ENCODE measurements around the gene SH3PXD2A. TPM values are rescaled to one million over a fixed set of nuclear protein-coding genes. Genes with fewer than 3 reads are reported as not detected.
"Not testable (repeated sequence)": the region's sequence is repeated elsewhere in the genome, so short reads cannot be mapped to it uniquely, and the experiment has no call there.

The SH3PXD2A gene
- polyA plus RNA-seq, 1 donor, result 32.0 TPM

DNA sequence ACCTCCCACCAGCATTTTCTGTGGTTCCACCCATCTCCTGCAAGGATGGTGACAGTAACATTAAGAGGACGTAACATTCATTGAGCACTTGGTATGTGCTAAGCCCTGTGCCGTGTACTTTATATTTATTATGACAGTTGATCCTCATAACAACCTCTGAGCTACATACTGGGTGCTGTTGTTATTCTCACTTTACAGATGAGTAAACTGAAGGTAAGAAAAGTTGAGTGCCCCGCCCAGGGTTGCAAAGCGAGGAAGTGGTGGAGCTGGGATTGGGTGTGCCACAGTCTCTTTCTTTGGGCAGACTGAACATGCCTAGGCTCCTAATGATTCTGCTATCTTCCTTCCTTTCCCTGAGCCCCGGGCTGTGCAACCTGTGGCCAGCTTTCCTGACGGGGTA, 107.4 kb downstream of the SH3PXD2A start:
- no peak for DNase-seq

DNA sequence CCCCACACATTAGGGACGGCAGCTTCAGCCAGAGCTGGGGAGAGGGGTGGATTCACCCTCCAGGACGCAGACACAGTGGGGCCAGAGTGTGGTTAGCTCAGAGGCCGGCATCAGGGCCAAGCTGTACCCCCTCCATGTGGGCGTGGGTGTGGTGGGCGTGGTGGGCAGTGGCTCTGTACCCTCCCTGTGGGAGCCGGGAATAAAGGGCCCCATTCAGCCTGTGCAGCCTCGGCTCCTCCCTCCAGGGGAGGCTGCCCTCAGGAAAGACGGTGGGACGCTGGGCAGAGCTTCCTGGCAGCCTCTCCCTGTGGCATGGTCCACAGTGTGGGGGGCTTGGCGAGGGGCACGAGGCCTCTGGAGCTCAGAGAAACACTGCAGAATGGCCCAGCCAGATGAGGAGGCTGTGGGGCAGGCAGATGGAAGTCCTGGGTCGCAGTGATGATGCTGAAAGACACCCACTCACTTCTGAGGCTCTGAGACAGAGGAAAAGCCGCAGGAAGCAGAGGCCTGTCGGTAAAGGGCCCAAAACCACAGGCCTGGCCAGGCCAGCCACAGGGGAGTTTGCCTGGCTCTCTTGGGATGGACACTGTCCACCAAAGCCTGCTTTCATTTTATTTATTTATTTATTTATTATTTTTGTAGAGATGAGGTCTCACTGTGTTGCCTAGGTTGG, 108.0 kb downstream of the SH3PXD2A start:
- no peak for DNase-seq

DNA sequence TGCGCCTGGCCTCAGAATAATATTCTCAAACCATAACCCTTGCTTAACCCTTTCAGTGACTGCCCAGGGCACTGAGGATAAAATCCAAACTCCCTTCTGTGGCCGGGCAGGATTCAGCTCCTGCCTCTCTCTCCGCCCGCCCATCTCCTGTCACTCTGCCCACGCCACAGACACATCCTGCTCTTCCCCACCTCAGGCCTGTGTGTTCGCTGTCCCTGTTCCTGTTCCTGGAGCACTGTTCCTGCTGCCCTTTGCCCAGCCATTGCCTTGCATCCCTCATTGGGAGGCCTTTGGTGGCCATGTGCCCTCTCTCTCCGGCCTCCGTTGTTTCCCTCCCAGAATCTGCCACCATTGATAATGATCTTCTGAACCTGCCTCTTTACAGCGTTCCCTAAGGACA, 108.8 kb downstream of the SH3PXD2A start:
- no peak for DNase-seq

DNA sequence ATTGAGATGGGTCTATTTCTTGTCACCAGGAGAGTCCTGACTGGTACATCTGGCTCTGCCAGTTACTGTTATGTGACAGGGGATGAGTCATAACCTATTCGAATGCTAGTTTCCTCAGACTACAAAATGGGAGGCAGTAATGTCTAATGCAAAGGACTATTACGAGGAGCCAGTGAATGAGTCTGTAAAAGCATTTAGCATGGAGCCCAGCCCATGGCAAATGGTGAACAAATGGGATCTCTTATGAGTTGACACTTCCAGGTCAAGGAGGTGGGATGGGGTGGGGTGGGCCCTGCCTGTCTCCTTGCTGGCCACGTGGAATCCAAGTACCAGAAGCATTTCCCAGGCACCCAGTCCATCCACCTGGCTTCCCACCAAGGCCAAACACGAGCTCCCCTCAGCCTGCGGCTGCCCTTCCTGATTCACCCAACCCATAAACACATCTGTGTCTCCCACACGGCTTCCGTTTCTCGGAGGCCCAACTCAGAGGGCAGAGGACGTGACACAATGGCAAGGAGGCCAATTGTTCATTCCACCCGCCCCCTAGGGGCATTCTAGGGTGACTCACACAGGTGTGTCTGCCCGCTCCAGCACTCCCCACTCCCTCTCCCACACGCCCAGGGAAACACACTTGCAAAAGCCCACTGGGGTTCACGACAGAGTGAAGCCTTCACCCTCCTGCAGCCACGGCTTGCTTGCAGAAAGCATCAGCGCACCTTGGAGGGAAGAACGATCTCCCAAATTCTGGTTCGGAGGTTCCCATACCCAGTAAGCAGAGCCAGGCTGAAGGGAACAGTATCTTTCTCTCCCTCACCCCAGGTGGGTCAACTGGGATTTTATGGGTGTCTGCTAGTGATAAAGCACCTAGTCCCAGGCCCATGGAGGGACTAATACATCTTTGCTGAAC, 109.8 kb downstream of the SH3PXD2A start:
- DNase-seq, result no peak

DNA sequence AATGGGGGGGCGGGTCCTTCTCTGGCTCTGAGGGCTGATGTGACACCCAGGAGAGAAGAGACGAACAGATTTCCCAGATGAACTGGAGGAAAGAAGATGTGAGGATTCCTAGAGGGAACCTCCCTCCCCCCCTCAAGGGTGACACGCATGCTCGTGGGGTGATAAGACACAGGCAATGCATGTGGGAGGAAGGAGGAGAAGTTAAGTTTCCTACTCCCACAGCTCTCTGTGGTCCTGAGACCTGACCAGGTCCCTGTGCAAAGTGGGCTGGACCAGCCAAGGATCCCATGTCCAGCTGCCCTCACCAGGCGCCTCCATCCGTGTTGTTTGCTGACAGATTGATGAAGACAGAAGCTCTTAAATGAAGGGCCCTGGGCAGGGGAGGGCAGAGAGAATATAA, 112.6 kb downstream of the SH3PXD2A start:
- no peak for DNase-seq

DNA sequence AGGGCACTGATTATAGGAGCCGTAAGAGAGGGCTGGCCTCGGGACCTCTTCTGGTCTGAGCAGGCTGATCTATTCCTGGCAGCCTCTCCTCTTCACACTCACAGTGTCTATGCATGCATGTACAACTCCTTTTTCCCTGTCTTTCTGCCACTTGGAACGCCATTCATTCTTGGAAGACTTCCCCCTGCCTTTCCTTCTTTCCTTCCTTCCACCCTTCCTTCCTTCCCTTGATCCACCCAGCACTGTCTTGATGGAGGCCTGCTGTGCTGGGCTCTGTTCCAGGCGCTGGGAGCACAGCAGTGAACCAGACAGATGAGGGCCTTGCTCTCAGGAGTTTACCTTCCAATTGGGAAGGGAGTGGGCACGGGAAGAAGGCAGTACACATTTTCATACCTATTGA, 114.8 kb downstream of the SH3PXD2A start:
- no peak for DNase-seq

DNA sequence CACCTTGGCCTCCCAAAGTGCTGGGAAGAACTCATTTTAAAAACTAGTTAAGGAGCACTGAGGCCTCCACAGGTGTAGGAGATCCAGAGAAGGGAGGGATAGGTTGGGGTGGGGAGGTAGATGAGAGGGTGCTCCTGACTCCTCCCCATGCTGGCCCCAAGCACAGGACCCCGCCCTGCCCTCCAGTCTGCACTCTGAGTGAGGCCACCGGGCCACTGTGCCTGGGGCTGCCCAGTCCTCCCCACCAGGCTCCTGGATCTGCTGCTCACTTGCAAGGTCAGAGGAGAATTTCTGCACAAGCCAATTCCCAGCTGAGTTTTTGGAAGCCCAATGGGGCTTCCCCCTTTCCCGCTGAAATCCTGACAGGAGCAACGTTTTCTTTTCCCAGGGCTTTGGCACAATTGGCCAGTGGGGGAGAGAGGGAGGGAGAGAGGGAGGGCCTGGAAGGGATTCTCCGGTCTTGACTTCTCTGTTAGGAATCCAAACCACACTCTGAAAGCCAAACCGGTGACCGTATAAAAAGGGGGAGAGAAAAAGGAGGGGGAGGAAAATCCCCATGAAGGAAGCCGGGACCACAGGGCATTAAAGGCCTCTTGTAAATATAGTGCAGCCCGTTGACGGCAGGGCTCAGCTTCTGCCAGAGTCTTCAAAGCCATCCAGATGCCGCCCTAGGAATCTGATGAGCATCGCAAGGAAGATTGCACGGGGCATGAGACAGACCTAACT, 116.2 kb downstream of the SH3PXD2A start:
- peak; percentile 61 for DNase-seq

DNA sequence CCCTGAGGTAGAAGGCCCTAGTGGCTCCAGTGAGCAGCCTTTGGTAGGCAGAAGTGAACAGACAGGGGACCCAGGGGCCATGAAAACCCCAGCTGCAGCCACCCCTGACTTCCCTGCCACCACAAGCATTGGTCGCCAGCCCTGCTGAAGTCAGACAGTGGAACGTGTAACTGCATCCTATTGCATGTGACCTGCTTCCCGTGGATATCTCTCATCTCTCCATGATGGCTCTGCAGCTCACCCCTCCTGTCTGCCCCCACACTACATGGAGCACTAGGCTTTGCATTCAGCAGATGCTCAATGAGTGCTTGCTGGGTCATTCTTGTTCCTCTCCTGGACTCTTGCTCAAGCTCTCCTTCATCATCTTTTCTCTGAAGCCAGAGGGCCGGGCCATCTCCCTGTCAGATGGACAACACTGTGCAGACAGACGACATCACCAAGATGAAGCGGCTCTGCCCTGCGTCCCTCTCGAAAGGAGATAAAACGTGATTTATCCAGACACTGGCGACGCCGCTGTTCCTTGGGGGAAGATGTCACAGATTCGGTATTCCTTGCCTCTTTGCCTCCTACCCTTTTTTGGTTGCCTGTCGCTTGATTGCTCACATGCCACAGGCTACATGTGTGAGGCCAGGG, 117.5 kb downstream of the SH3PXD2A start:
- no peak for DNase-seq

DNA sequence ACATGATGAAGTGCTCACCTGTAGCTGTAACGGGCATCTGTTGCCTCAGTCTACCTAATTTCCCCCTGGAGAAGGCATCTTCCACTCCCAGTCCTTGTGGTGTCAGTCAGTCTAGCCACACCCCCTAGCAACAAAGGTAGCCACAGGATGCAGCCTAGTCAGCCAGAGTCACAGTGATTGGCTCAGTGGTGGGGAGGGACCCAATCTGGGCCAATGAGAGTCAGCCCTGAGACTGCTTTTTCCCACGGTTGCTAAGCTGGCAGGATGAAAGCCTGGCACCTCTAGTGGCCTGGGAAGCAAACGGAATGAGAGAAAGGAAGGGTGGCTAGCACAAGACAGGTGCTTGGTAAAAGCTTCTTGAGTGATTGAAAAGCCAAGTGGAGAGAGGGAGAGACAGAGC, 118.6 kb downstream of the SH3PXD2A start:
- DNase-seq, result no peak

DNA sequence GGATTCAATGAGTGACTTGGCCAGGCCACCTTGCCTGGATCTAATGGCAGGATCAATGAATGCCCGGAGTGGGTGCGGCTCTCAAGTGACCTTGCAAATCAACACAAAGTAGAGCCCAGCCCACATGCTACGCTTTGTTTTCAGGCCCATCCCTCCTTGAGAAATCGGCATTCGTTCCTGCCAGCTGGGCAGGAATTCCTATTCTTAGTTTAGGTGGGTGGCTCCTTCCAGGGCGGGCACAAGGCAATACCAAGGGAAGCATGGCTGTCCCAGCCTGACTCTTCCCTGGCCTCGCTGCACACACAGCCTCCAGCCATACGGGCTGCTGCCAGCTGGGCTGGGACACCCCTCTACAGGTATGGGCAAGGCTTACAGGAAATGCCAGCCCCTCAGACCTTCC, 119.3 kb downstream of the SH3PXD2A start:
- DNase-seq, result no peak

DNA sequence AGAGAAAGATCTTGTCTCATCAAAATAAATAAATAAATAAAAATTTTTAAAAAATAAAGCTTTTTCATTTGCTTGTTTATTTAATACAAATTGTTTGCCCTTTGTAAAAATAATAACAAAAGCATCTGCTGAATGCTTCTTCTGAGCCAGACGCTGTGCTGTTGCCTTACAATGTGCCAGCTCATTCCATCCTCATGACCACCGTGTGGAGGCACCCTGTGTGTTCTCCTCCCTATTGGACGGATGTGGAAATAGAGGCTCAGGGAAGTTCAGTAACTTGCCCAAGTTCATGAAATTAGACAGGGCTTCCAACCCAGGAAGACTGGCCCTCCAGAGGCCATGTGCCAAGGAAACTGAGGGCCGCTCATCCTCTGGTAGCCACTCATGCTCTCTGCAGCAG, 120.6 kb downstream of the SH3PXD2A start:
- no peak for DNase-seq

DNA sequence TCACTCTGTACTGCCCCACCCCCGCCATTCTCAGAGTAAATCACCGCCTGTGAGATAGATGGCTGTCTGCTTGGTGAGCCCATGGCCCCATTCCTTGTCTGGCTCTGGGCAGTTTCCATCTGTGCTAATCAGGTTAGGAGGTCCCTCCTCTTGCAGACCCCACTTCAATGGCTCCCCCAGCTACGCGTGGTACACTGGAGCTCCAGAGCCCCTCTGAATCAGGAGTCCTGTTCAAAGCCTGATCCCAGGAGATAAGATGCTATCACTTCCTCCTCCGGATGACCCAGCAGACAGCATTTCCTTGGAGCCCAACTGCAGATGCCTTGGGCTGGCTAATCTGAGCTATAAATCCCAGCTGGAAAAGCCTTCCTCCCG, 122.3 kb downstream of the SH3PXD2A start:
- DNase-seq, result no peak

DNA sequence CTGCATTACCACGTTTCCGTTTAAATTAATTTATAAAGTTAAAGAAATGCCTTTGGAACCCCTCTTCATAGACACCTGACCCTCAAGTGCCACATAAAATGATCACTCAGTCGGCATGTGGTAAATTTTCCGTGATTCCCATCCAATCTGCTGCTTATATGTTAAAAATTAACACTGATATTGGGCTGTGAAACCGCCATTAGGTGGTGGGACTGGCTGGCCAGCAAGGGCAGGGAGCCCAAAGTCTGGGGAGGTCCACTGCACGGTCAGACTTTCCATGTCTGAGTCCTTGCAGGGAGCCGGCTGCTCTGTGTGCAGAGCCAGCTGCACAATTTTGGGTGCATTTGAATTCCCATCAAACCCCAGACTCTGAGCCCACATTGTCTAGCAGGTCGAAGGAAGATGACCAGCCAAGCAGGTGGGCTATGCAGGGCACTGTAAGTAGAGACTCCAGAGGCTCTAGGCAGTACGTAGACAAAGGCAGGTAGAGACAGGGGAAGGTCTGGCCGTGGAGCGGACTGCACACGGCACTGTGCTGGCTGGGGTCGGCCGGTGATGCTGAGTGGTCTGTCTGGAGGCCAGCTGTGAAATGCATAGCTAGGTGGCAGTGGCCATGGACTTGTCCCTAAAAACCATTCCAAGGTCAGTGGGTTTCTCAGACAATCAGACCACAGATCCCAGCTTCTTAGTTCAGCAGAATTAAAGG, 122.9 kb downstream of the SH3PXD2A start:
- no peak for DNase-seq

DNA sequence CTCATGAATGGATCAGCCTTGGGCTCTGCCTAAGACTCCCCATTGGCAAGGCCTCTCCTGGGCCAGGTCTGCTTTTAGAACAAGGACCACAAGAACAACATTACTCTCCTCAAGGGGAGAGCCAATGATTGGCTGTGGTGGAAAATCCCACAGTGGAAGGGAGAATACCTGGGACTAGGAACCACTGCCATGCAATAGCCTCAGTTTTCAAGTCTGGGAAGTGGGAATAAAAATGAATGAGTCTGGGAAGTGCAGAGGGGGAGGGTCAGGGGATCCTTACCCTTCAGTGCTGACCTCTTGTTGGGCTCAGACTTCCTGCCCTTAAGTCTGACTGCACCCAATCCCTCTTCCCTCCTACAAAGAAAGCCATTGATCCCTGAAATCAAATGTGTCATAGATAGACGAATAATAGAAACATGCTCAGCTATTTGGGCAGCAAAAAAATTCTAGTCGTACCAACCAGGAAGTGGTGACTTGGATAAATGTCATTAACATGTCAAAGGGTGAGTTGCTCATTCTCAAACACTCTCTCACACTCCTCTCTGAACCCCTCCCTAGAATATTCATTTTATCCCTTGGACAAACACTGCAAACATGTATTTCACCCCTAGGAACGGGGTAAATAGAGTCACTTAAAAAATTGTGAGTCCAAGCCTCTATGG, 123.6 kb downstream of the SH3PXD2A start:
- no peak for DNase-seq

DNA sequence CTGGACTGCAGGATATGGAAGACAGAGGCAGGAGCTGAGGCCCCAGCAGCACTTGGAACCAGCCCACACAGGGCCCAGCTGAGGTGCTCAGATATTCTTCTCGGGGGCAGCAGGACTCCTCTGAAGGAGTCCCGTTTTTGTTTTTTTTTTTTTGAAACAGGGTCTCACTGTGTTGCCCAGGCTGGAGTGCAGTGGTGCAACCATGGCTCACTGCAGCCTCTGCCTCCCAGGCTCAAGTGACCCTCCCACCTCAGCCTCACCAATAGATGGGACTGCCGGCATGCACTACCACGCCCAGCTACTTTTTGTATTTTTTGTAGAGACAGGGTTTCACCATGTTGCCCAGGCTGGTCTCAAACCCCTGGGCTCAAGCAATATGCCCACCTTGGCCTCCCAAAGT, 124.3 kb downstream of the SH3PXD2A start:
- not testable (repeated sequence) for DNase-seq

DNA sequence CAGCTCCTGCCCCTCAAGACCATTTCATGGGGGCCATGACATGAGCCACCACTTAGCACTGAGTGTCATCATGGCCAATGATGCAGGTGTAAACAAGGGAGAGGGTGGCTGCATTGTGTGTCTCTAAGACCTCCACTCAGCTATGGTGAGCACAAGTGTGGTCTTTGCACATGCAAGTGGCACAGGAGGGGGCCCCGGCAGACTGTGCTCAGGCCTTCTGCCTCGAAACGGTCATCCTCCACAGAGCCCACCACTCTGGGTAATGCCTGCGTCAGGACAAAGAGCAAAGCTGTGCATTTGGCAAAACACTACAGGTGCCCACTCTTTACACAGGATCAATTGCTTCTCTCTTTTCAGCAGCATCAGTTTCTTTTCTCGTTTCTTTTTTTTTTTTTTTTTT, 125.5 kb downstream of the SH3PXD2A start:
- no peak for DNase-seq

DNA sequence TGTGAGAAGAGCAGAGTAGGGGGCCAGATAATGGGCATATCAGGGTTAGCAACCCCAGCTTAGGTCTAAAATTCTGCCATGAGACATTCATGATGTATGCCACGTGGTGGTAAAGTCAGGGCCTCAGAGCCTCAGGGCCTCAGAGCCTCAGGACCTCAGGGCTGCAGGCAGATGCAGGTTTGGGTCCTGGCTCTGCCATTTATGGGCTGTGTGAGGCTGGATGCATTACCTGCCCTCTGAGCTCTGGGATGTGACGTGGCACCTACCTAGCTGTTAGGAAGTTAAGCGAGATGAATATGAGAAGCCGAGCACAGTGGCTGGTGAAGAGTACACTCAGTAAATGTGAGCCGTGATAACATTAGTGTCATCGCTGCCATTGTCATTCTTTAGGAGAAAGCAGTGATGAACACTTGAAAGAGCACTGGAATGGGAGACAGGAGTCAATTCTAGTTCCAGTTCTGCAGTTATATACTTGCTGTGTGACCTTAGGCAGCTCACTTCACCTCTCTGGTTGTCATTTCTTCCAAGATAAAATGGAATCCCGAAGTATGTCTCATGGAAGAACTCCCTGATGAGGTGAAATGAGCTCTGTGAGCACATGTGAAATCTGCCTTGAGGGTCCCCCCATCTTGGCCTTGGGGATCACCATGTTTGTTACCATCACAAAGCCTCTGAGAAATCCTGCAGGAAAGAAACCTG, 127.2 kb downstream of the SH3PXD2A start:
- no peak for DNase-seq

DNA sequence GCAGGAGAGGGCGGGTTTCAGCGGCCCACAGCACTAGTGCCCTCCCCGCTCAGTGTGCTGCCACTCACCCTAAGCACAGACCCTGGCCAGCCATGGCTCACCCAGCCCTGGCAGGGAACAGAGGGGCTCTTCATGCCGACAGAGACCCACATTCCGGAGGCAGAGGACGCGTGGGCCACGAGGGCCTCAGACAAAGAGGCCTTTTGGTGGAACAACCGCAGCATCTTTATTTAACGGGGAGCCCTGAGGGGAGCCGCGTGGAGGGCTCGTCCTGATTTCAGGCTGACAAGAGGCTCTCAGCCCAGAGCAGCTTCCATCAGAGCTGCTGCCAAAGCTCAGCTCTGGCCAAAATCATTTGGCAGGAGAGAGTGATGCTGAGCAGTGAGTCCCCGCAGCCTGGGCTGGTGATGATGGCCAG, 127.8 kb downstream of the SH3PXD2A start:
- no peak for DNase-seq

DNA sequence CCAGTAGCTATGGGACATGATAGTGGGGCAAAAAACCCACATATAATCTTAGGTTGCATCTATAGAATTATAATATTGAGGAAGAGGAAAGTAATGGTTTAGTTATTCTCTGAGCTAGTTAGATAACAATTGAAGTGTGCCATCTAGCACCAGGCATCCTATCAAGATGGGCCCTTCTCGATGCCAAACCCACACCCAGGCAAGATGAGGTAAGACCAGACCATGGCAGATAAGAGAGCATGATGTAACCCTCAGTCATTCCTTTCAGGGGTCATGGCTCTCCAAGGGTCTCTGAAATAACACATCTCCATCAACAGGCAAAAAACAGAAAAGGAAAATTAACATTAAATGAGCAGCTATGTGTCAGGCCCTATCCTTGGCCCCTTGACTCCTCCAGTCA, 128.7 kb downstream of the SH3PXD2A start:
- DNase-seq, result no peak

DNA sequence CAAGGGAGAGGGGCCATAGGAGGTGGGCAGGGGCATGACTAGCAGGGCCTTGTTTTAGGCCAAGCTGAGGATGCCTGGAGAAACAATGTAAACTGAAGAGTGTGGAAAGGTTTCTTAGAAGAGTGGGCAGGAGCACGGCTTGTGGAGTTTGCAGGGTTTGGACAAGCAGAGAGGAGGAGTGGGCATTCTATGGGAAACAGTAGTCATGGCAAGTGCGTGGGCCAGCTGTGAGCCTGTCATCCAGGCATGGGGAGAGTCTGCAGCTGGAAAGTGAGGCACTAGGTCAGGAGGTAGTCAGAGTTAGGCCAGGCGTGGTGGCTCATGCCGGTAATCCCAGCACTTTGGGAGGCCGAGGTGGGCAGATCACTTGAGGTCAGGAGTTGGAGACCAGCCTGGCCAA, 130.1 kb downstream of the SH3PXD2A start:
- no peak for DNase-seq

DNA sequence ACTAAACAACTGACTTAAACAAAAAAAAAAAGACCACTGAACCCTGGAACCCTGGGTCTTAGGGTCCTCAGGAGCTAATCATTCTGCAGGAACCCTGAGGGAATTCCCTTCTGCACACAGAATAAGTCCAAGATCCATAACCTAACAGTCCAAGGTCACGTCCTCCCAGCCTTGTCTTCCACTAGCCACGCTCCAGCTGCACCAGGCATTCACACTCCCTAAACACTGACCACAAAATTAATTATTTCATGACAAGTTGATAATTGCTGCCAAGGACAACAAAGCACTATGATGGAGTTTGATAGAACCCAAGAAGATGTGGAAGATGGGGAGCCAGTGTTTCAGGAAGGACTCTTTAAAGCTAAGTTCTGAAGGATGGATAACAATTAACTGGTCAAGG, 130.6 kb downstream of the SH3PXD2A start:
- DNase-seq, result no peak
